CD4-positive, alpha-beta T cell treated with Interleukin-1 beta for 1 hour (primary cell): ENCODE data around the gene EIF2B1.
A peak's percentile ranks its signal among the peaks of the same experiment; 100 is the strongest.
"Not testable (repeated sequence)": the region's sequence is repeated elsewhere in the genome, so short reads cannot be mapped to it uniquely, and the experiment has no call there.

ENCODE experiments used
- DNase-seq, 2 donors: peaks; one replicate each; pipeline ENCODE4 v3.0.0-alpha.2; 2020 to 2022

EIF2B1 gene

GRCh38 chr12:123617144-123617543, 16.3 kb downstream of the EIF2B1 start:
- no peak for DNase-seq

- no peak for DNase-seq
Observed at GRCh38 chr12:123614531-123614930, 19.0 kb downstream of the EIF2B1 start.

GRCh38 chr12:123614110-123614509, 19.4 kb downstream of the EIF2B1 start:
- no peak for DNase-seq

- DNase-seq, result no peak
Observed at GRCh38 chr12:123608182-123608581, 25.3 kb downstream of the EIF2B1 start.

- no peak for DNase-seq
Observed at GRCh38 chr12:123607756-123608155, 25.7 kb downstream of the EIF2B1 start.

GRCh38 chr12:123603495-123603894, 30.0 kb downstream of the EIF2B1 start:
- DNase-seq, result not testable (repeated sequence)

GRCh38 chr12:123602651-123603195, 30.8 kb downstream of the EIF2B1 start:
- no peak for DNase-seq

GRCh38 chr12:123601602-123602489, 31.6 kb downstream of the EIF2B1 start, which contains the start of gene DDX55:
Gene DDX55 (plus strand): TSS chr12:123602099. CDS start chr12:123602149, 50 bp downstream.
- peak; percentile 85 to 87 for DNase-seq

GRCh38 chr12:123599721-123600120, 33.8 kb downstream of the EIF2B1 start:
- DNase-seq, result no peak

GRCh38 chr12:123599310-123599709, 34.2 kb downstream of the EIF2B1 start:
- no peak for DNase-seq

- no peak for DNase-seq
Observed at GRCh38 chr12:123598522-123598921, 35.0 kb downstream of the EIF2B1 start.

- DNase-seq, result no peak
Observed at GRCh38 chr12:123597100-123597499, 36.4 kb downstream of the EIF2B1 start.

GRCh38 chr12:123595729-123596128, 37.8 kb downstream of the EIF2B1 start:
- no peak for DNase-seq

- no peak for DNase-seq
Observed at GRCh38 chr12:123591702-123592481, 41.6 kb downstream of the EIF2B1 start.

- DNase-seq, result no peak
Observed at GRCh38 chr12:123580772-123581171, 52.7 kb downstream of the EIF2B1 start.

GRCh38 chr12:123578829-123579228, 54.7 kb downstream of the EIF2B1 start:
- DNase-seq, result not testable (repeated sequence)

GRCh38 chr12:123578243-123578642, 55.2 kb downstream of the EIF2B1 start:
- no peak for DNase-seq

GRCh38 chr12:123576611-123577010, 56.9 kb downstream of the EIF2B1 start:
- DNase-seq, result no peak

- no peak for DNase-seq
Observed at GRCh38 chr12:123573870-123574269, 59.6 kb downstream of the EIF2B1 start.

- no peak for DNase-seq
Observed at GRCh38 chr12:123572391-123572790, 61.1 kb downstream of the EIF2B1 start.

- DNase-seq, result no peak
Observed at GRCh38 chr12:123571343-123571813, 62.1 kb downstream of the EIF2B1 start.
